HFFc6 (cell line): Measurements from ENCODE around the gene MTCL1. TPM values are rescaled to one million over a fixed set of nuclear protein-coding genes. Genes with fewer than 3 reads are reported as not detected.

ENCODE experiments used
- DNase-seq: peaks from one replicate; pipeline ENCODE4 v3.0.0-alpha.2; 2018
- H3K27ac Mint-ChIP-seq: 2 replicates; pipeline ENCODE4 v1.8.0; 2020; ENCODE audit warnings: mild to moderate bottlenecking, mixed read lengths
- H3K27me3 Mint-ChIP-seq: 2 replicates; pipeline ENCODE4 v1.8.0; 2021; ENCODE audit warnings: mild to moderate bottlenecking, moderate library complexity, mixed read lengths; ENCODE audit not compliant: insufficient read depth
- H3K36me3 Mint-ChIP-seq: 2 replicates; pipeline ENCODE4 v1.8.0; 2021; ENCODE audit warnings: low read depth, mixed read lengths
- H3K4me1 Mint-ChIP-seq: 2 replicates; pipeline ENCODE4 v1.8.0; 2020; ENCODE audit warnings: low read depth, mixed read lengths
- H3K4me3 Mint-ChIP-seq: 2 replicates; pipeline ENCODE4 v1.8.0; 2020; ENCODE audit warnings: mild to moderate bottlenecking, moderate library complexity, mixed read lengths
- H3K9me3 Mint-ChIP-seq: 2 replicates; pipeline ENCODE4 v1.8.0; 2020; ENCODE audit warnings: mild to moderate bottlenecking, mixed read lengths
- total RNA-seq, 6 experiments: library from RNA; stranded (reverse); fragmentation: NEBNext Ultra II Directional; extraction: Animal tissue kit (Norgen Biotek cat#: 25700); gene quantifications; 2 replicates in 1 of 6; 3 replicates in 5 of 6; pipeline ENCODE4 v1.2.3, GENCODE V29; 2021
- TF ChIP-seq, protein P1 (sequence below): fragments of 200-600 bp; sonication (generic); IDR thresholded peaks from 2 replicates; pipeline ENCODE4 v1.5.0; 2021; ENCODE audit warnings: antibody characterized with exemption, mild to moderate bottlenecking

The MTCL1 gene
- total RNA-seq, 6 experiments from 2014 or later = 47.2 to 59.7 (median 55.3) TPM

DNA sequence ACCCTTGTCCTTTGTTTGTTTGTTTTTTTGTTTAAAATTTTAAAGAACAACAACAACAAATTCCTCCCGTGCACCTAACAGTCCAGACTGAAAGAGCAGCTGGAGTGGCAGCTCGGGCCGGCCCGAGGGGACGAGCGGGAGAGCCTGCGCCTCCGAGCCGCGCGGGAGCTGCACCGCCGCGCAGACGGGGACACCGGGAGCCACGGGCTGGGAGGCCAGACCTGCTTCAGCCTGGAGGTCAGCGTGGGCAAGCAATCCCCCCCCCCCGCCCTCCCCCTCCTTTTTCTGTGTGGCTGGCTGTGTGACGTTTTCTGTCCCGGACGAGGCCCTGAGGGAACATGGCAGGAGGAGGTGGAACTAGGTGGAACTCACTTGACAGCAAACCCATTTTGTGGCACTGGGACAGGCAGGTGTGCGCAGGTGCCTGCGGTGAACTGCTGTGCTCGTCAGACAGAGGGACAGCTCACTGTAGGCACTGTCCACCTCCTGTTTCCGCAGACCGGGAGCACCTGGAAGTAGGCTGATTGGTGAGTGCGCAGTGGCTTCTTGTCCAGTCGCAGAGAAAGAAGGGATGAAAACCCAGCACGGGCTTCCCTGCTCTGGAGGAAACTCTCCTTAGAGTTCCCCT, 80.6 kb downstream of the MTCL1 start:
- Mint-ChIP-seq H3K36me3 (peaks cover 67% of the 10 kb centered on the region), H3K27me3 (peaks cover 9% of the 10 kb centered on the region), H3K4me3 (no peak overlapping the region), H3K4me1 (peaks cover 19% of the 10 kb centered on the region), H3K9me3 (no peaks in the 10 kb centered on the region), H3K27ac (no peak overlapping the region)
- DNase-seq = no peak
- TF ChIP-seq, protein P1, sequence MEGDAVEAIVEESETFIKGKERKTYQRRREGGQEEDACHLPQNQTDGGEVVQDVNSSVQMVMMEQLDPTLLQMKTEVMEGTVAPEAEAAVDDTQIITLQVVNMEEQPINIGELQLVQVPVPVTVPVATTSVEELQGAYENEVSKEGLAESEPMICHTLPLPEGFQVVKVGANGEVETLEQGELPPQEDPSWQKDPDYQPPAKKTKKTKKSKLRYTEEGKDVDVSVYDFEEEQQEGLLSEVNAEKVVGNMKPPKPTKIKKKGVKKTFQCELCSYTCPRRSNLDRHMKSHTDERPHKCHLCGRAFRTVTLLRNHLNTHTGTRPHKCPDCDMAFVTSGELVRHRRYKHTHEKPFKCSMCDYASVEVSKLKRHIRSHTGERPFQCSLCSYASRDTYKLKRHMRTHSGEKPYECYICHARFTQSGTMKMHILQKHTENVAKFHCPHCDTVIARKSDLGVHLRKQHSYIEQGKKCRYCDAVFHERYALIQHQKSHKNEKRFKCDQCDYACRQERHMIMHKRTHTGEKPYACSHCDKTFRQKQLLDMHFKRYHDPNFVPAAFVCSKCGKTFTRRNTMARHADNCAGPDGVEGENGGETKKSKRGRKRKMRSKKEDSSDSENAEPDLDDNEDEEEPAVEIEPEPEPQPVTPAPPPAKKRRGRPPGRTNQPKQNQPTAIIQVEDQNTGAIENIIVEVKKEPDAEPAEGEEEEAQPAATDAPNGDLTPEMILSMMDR = no peak

DNA sequence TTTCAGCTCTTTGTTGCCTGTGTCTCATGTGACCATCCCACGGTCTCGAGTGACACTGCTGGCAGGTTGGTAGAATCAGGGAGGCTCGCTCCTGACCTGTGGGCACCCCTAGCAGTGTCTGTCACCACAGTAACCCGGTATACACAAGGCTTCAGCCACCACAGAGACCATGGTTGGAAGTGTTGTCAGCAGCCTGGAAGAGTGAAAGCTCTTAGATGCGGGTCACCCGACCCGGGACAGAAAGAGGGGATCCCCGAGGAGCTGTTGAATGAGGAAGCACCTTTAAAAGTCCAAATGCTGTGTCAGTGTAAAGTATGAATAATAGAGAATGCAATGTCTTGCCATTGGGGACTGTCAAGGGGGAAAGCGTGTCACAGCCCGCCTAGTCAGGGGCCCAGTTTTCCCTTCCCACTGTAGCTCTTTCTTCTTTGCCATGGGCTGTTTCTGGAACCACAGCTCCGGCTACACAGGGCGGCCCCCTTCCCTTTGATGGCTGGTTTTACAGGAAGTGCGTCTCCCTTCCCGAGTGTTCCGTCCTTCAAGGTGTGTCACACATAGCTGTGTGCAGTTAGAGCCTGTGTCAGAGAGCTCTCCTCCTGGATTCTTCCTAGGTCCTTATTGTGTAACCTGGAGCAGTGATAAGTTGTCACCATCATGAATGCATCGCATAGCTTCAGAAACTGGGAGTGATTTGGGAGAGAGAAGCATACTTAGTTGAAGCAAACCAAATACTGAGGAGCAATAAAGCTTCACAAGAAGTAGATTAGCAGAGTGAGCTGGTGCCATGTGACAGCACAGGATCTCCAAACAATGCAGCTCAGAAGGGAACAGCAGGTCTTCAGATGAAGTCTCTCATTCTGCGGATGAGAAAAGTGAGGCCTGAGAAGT, 81.4 kb downstream of the MTCL1 start:
- Mint-ChIP-seq H3K27ac (no peak overlapping the region; the same call in 1 of the 2 replicates), H3K36me3 (peaks cover 68% of the 10 kb centered on the region), H3K9me3 (no peaks in the 10 kb centered on the region), H3K4me1 (peaks cover 27% of the 10 kb centered on the region), H3K4me3 (no peak overlapping the region), H3K27me3 (peaks cover 7% of the 10 kb centered on the region)
- TF ChIP-seq, protein P1 = no peak
- no peak for DNase-seq

DNA sequence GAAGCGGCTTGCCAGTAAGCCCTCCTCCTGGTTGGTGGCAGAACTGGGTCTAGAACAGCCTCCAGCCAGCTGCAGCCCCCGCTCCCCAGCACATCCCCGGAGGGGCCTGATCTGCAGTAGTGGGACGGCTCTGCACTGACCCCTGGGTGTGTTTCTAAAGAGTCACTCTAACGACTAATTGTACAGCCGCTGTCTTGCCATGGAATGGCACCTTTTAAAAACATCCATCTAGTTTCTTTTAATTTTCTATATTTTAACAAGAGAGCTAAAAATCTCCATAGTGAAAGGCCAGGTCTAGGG, 82.0 kb downstream of the MTCL1 start:
- H3K27ac Mint-ChIP-seq = no peak overlapping the region
- no peaks in the 10 kb centered on the region for H3K9me3 Mint-ChIP-seq
- no peak overlapping the region for H3K4me3 Mint-ChIP-seq
- peaks cover 5% of the 10 kb centered on the region for H3K27me3 Mint-ChIP-seq
- TF ChIP-seq, protein P1 = no peak
- H3K4me1 Mint-ChIP-seq = peaks cover 31% of the 10 kb centered on the region
- H3K36me3 Mint-ChIP-seq = peaks cover 68% of the 10 kb centered on the region
- DNase-seq = no peak

DNA sequence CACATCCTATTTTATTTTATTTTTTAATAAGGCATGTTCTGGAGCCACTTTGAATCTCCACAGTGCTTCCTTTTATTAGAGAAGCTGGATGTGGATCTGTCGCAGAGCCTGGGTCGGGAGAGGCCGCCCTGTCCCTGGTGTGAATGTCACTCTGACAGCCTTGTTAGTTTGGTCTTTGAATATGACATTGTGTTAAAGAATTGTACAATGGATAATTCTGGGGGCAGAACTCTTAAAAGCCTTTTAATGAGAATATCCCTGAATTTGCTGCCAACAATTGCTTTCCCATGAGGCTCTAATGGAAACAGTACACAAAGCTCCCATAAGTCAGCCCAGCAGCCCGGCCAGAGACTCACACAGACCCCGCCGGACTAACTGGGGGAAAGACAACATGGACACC, 82.4 kb downstream of the MTCL1 start:
- DNase-seq = no peak
- Mint-ChIP-seq H3K9me3 (no peaks in the 10 kb centered on the region), H3K27ac (no peak overlapping the region), H3K4me3 (no peak overlapping the region), H3K4me1 (peaks cover 32% of the 10 kb centered on the region), H3K36me3 (peaks cover 68% of the 10 kb centered on the region), H3K27me3 (peaks cover 5% of the 10 kb centered on the region)
- TF ChIP-seq, protein P1 = no peak

DNA sequence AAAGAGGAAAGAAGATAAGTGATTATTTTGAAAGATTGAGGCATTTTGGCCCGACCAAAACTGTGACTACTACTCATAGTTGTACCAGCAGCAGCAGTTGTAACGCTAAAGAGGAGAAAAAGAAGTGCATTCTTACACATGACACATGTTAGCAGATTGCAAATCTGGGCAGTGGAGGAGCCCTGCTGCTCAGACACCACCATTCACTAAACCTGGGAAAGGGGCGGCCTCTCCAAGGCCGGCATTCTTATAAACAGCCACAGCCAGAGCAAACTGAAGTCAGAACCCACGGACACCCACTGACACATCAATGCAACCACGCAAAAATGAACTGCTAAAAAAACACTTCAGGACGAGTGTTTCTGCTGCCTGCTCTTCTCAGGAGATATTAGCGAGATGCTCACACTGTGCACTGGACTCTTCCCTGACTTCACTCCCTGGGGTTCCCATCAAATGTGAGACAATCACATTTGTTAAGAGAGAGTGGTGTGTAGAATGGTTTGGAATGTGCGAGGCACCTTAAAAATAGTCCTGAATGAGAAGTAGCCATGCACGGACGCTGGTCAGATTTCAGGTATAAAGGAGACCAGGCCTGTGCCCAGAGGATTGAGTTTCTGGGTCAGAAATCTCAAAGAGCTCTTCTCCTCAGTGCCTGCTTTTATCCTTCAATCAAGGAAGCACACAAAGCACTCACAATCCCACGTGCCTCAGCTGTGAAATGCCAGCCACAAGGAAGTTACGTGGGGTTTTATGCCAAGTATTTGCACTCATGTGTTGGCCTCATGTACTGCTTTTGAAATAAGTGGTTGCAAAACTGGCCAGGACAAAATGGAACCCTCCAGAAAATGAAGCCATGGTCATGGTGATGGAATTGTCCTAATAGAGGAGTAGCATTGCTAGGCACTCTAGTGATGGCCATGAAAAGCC, 83.4 kb downstream of the MTCL1 start:
- no peaks in the 10 kb centered on the region for H3K9me3 Mint-ChIP-seq

More for the DNA sequence above, 83.4 kb downstream of the MTCL1 start:
- Mint-ChIP-seq H3K36me3 (peaks cover 71% of the 10 kb centered on the region), H3K27me3 (peaks cover 5% of the 10 kb centered on the region), H3K4me3 (no peak overlapping the region), H3K4me1 (peaks cover 42% of the 10 kb centered on the region), H3K27ac (peak overlapping the region; percentile 22)
- TF ChIP-seq, protein P1 = no peak
- no peak for DNase-seq
